ENCODE results near the gene RAPGEF5.

The RAPGEF5 gene

GRCh38 chr7:22356701-22357310 is at the start of gene RAPGEF5:
Gene RAPGEF5, minus strand, starts transcription at chr7:22357154. Its CDS starts 94 bp downstream, at chr7:22357060.
- DNase-seq (ENCODE audit: extremely low read depth in 1 of 2, low read depth in 1 of 2), result no peak

- no peak for DNase-seq (ENCODE audit: extremely low read depth in 1 of 2, low read depth in 1 of 2)
Observed at GRCh38 chr7:22406715-22407114, 49.8 kb upstream of the RAPGEF5 start.

GRCh38 chr7:22404421-22405023 is 47.6 kb upstream of the RAPGEF5 start:
- no peak for DNase-seq (ENCODE audit: extremely low read depth in 1 of 2, low read depth in 1 of 2)

- DNase-seq (ENCODE audit: extremely low read depth in 1 of 2, low read depth in 1 of 2), result no peak
Observed at GRCh38 chr7:22403344-22403743, 46.4 kb upstream of the RAPGEF5 start.

GRCh38 chr7:22402250-22402649 is 45.3 kb upstream of the RAPGEF5 start:
- no peak for DNase-seq (ENCODE audit: extremely low read depth in 1 of 2, low read depth in 1 of 2)

- DNase-seq (ENCODE audit: extremely low read depth in 1 of 2, low read depth in 1 of 2), result no peak
Observed at GRCh38 chr7:22400936-22401553, 44.1 kb upstream of the RAPGEF5 start.

GRCh38 chr7:22400150-22400814 is 43.3 kb upstream of the RAPGEF5 start:
- DNase-seq (ENCODE audit: extremely low read depth in 1 of 2, low read depth in 1 of 2), result no peak

- no peak for DNase-seq (ENCODE audit: extremely low read depth in 1 of 2, low read depth in 1 of 2)
Observed at GRCh38 chr7:22399546-22399945, 42.6 kb upstream of the RAPGEF5 start.

GRCh38 chr7:22399091-22399490 is 42.1 kb upstream of the RAPGEF5 start:
- no peak for DNase-seq (ENCODE audit: extremely low read depth in 1 of 2, low read depth in 1 of 2)

- DNase-seq (ENCODE audit: extremely low read depth in 1 of 2, low read depth in 1 of 2), result no peak
Observed at GRCh38 chr7:22397981-22398380, 41.0 kb upstream of the RAPGEF5 start.

- no peak for DNase-seq (ENCODE audit: extremely low read depth in 1 of 2, low read depth in 1 of 2)
Observed at GRCh38 chr7:22395222-22395621, 38.3 kb upstream of the RAPGEF5 start.

GRCh38 chr7:22394739-22395138 is 37.8 kb upstream of the RAPGEF5 start:
- DNase-seq (ENCODE audit: extremely low read depth in 1 of 2, low read depth in 1 of 2), result no peak

- no peak for DNase-seq (ENCODE audit: extremely low read depth in 1 of 2, low read depth in 1 of 2)
Observed at GRCh38 chr7:22393913-22394729, 37.2 kb upstream of the RAPGEF5 start.

GRCh38 chr7:22390516-22390915 is 33.6 kb upstream of the RAPGEF5 start:
- no peak for DNase-seq (ENCODE audit: extremely low read depth in 1 of 2, low read depth in 1 of 2)

- no peak for DNase-seq (ENCODE audit: extremely low read depth in 1 of 2, low read depth in 1 of 2)
Observed at GRCh38 chr7:22389892-22390291, 32.9 kb upstream of the RAPGEF5 start.

GRCh38 chr7:22387583-22387982 is 30.6 kb upstream of the RAPGEF5 start:
- no peak for DNase-seq (ENCODE audit: extremely low read depth in 1 of 2, low read depth in 1 of 2)

- DNase-seq (ENCODE audit: extremely low read depth in 1 of 2, low read depth in 1 of 2), result no peak
Observed at GRCh38 chr7:22386865-22387264, 29.9 kb upstream of the RAPGEF5 start.

GRCh38 chr7:22386206-22386858 is 29.4 kb upstream of the RAPGEF5 start:
- no peak for DNase-seq (ENCODE audit: extremely low read depth in 1 of 2, low read depth in 1 of 2)

GRCh38 chr7:22385326-22385725 is 28.4 kb upstream of the RAPGEF5 start:
- no peak for DNase-seq (ENCODE audit: extremely low read depth in 1 of 2, low read depth in 1 of 2)

GRCh38 chr7:22380333-22380732 is 23.4 kb upstream of the RAPGEF5 start:
- DNase-seq (ENCODE audit: extremely low read depth in 1 of 2, low read depth in 1 of 2), result no peak

All from stimulated activated CD8-positive, alpha-beta memory T cell treated with anti-CD3 and anti-CD28 coated beads, Interleukin-7, amount 100 ng/mL, for 48 hours (primary cell).